Endothelial cell of umbilical vein (primary cell): ENCODE data around the gene OST4. TPM values are rescaled to one million over a fixed set of nuclear protein-coding genes. Genes with fewer than 3 reads are reported as not detected.

Experiments used
- BruUV-seq: library from RNA; stranded (reverse); fragments of 400-500 nt; replicated peaks from 2 replicates; lab custom pipeline; 2021; lab: Mats Ljungman, UMichigan
- CTCF ChIA-PET: fragments of 300-600, 350-600 bp; sonication (Branson Sonifier 250); formaldehyde crosslinking; loops from one replicate; lab custom pipeline; 2021; ENCODE audit warnings: antibody characterized with exemption, inconsistent platforms; lab: Charles Lee
- POLR2A ChIA-PET: fragments of 300-600, 350-600 bp; sonication (Branson Sonifier 250); formaldehyde crosslinking; loops from one replicate; lab custom pipeline; 2021; ENCODE audit warnings: antibody characterized with exemption, inconsistent platforms; lab: Charles Lee
- DNase-seq: peaks from one replicate; pipeline ENCODE4 v3.0.0-alpha.2; 2011; ENCODE audit warnings: low read depth, low spot score
- FAIRE-seq: peaks from 2 replicates; lab custom pipeline; 2011; peaks lifted over from hg19 to GRCh38; lab: Jason Lieb, UNC
- H2AFZ ChIP-seq: 2 replicates; pipeline ENCODE4 v1.6.0; 2012; ENCODE audit warnings: low read depth, low read length, control low read depth, inconsistent platforms
- H3K27ac ChIP-seq: 2 replicates; pipeline ENCODE4 v1.5.1; 2011; ENCODE audit warnings: low read depth, mild to moderate bottlenecking, control low read depth, low read length, moderate library complexity; ENCODE audit not compliant: insufficient read depth
- H3K27me3 ChIP-seq, 2 experiments: 2 replicates each; pipeline versions ENCODE4 v1.6.0 to v1.6.1; 2011; ENCODE audit warnings: low read length in 2 of 2, mixed read lengths in 1 of 2; ENCODE audit not compliant: control insufficient read depth in 2 of 2, insufficient read depth in 2 of 2
- H3K36me3 ChIP-seq, 2 experiments: 2 replicates in 1 of 2; 3 replicates in 1 of 2; pipeline ENCODE4 v1.5.1; 2011; ENCODE audit warnings: low read length in 2 of 2, mild to moderate bottlenecking in 1 of 2, moderate library complexity in 1 of 2; ENCODE audit not compliant: control insufficient read depth in 2 of 2, insufficient read depth in 2 of 2; ENCODE audit errors: extremely low read depth in 1 of 2
- H3K4me1 ChIP-seq: 3 replicates; pipeline ENCODE4 v1.5.1; 2011; ENCODE audit warnings: mild to moderate bottlenecking, low read length; ENCODE audit not compliant: control insufficient read depth, insufficient read depth; ENCODE audit errors: extremely low read depth
- H3K4me2 ChIP-seq: 2 replicates; pipeline ENCODE4 v1.6.1; 2011; ENCODE audit warnings: low read length, control low read depth, mixed read lengths; ENCODE audit not compliant: insufficient read depth
- H3K4me3 ChIP-seq, 3 experiments: fragments of 200-600 bp in 1 of 3; sonication (generic), shearing (Covaris generic) in 1 of 3; replicated peaks in 1 of 3; 2 replicates each; pipeline ENCODE4 v1.5.1; 2011 to 2016; ENCODE audit warnings: control low read depth in 3 of 3, low read length in 3 of 3, mild to moderate bottlenecking in 2 of 3, inconsistent platforms in 1 of 3, low read depth in 1 of 3, moderate library complexity in 1 of 3; ENCODE audit not compliant: insufficient read depth in 1 of 3
- H3K79me2 ChIP-seq: 2 replicates; pipeline ENCODE4 v1.6.0; 2012; ENCODE audit warnings: low read length, inconsistent platforms; ENCODE audit not compliant: control insufficient read depth, insufficient read depth
- H3K9ac ChIP-seq: replicated peaks from 2 replicates; pipeline ENCODE3; 2011; ENCODE audit warnings: low read length, control low read depth; ENCODE audit not compliant: insufficient read depth; ENCODE audit errors: extremely low read depth
- H3K9me1 ChIP-seq: replicated peaks from 3 replicates; pipeline ENCODE4 v1.6.0; 2011; ENCODE audit warnings: mild to moderate bottlenecking, low read length; ENCODE audit not compliant: control insufficient read depth, insufficient read depth; ENCODE audit errors: extremely low read depth
- H3K9me3 ChIP-seq: replicated peaks from 2 replicates; pipeline ENCODE4 v1.5.1; 2012; ENCODE audit warnings: low read length, inconsistent platforms; ENCODE audit not compliant: control insufficient read depth, insufficient read depth
- H4K20me1 ChIP-seq: replicated peaks from 2 replicates; pipeline ENCODE3; 2011; ENCODE audit warnings: mild to moderate bottlenecking, low read length; ENCODE audit not compliant: control insufficient read depth, insufficient read depth; ENCODE audit errors: extremely low read depth
- JUN ChIP-seq: IDR thresholded peaks from 2 replicates; pipeline ENCODE4 v1.6.1; 2011; ENCODE audit warnings: borderline replicate concordance, low read depth; ENCODE audit not compliant: insufficient read length, insufficient read depth
- MYC ChIP-seq: IDR thresholded peaks from one replicate; pipeline ENCODE4 v1.6.1; 2011; ENCODE audit warnings: mild to moderate bottlenecking, low read depth, low read length
- POLR2A ChIP-seq: IDR thresholded peaks from 2 replicates; pipeline ENCODE4 v1.6.1; 2012; ENCODE audit warnings: low read depth, mild to moderate bottlenecking, control low read depth, low read length
- POLR2AphosphoS5 ChIP-seq: IDR thresholded peaks from 2 replicates; pipeline ENCODE4 v1.6.1; 2012; ENCODE audit warnings: low read depth, mild to moderate bottlenecking, control low read depth, low read length, moderate library complexity; ENCODE audit not compliant: insufficient read depth
- dilution Hi-C: fragments of 300-500 bp; cut with MboI; formaldehyde crosslinking; loops from one replicate; pipeline ENCODE4 v1.15.0; 2019; ENCODE audit warnings: low sequenced_read_pairs; ENCODE audit not compliant: extremely low pct_ligation_motif_present
- intact Hi-C: fragments of 100-400 bp; cut with micrococcal nuclease; formaldehyde crosslinking; loops from one replicate; pipeline ENCODE4 v1.10.0; 2022
- polyA plus RNA-seq, 4 experiments: library from polyadenylated mRNA; depleted of rRNA in 3 of 4; stranded (reverse) in 3 of 4; unstranded in 1 of 4; fragments of >200 nt; gene quantifications; 2 replicates each; pipeline versions ENCODE4 v1.2.1 to v1.2.3, GENCODE V29; 2011 to 2012; ENCODE audit warnings: missing spikeins in 1 of 4
- total RNA-seq: library from RNA; stranded (reverse); gene quantifications from 2 replicates; pipeline ENCODE4 v1.2.3, GENCODE V29; 2021
- TF ChIP-seq, protein P1 (sequence below), 2 donors: IDR thresholded peaks; 1 replicate in 1 of 2; 2 replicates in 1 of 2; pipeline ENCODE4 v1.5.1; 2011; ENCODE audit warnings: low read length in 2 of 2, mild to moderate bottlenecking in 2 of 2, moderate library complexity in 2 of 2, control low read depth in 1 of 2, inconsistent platforms in 1 of 2, low read depth in 1 of 2; ENCODE audit not compliant: insufficient read depth in 1 of 2; ENCODE audit errors: extremely low read depth in 1 of 2
- TF ChIP-seq, protein P2 (sequence below): IDR thresholded peaks from 2 replicates; pipeline ENCODE4 v1.6.1; 2011; ENCODE audit not compliant: insufficient read depth, insufficient read length

The OST4 gene
- total and polyA plus RNA-seq, 2 donors (not counting 3 experiments of a cell fraction or from before 2014, with no cell fraction given), result 415 to 1,189 TPM

DNA sequence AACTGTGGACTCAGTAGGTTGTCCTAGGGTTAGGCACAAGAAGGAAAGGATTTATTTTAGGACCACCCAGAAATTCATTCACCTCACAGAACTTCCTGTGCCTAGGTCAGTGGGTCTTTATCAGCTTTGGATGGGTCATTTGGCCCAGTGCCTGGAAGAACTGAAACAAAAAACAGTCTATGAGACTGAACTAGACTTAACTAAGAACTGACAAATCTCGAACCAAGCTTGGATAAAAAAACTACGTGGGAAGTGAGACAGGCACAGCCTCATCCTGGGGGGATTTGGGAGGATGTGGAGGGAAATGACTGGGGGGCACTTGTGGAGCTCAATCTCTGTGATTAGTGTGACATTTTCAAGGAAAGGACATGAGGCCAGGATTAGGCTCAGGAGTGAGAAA, 2.3 kb upstream of the OST4 start:
- Histone ChIP-seq H3K4me3 (no peak overlapping the region), H3K79me2 (peaks cover 25% of the 10 kb centered on the region), H3K36me3 (peaks cover 5 to 6% of the 10 kb centered on the region in 2 experiments), H4K20me1 (no peaks in the 10 kb centered on the region), H3K27ac (no peak overlapping the region), H3K4me1 (peaks cover 17% of the 10 kb centered on the region), H3K9ac (no peak overlapping the region), H3K9me3 (no peaks in the 10 kb centered on the region), H3K4me2 (no peak overlapping the region), H3K9me1 (no peaks in the 10 kb centered on the region), H3K27me3 (no peaks in the 10 kb centered on the region), H2AFZ (no peak overlapping the region)
- ChIA-PET CTCF (interaction anchor here (0.9 kb wide), 1 partner anchor 10 kb away, joined by 3 read pairs; no protein-coding TSS in a partner anchor), POLR2A (interaction anchor here (1.2 kb wide), 1 partner anchor 23 kb away, joined by 4 read pairs; the partner anchor contains the start of gene AGBL5)
- BruUV-seq, result no TSS peak
- DNase-seq (no peak), FAIRE-seq (no peak)
- dilution Hi-C loops, result no loop called here
- TF ChIP-seq MYC, result no peak
- TF ChIP-seq POLR2A, result no peak
- TF ChIP-seq, protein P1, sequence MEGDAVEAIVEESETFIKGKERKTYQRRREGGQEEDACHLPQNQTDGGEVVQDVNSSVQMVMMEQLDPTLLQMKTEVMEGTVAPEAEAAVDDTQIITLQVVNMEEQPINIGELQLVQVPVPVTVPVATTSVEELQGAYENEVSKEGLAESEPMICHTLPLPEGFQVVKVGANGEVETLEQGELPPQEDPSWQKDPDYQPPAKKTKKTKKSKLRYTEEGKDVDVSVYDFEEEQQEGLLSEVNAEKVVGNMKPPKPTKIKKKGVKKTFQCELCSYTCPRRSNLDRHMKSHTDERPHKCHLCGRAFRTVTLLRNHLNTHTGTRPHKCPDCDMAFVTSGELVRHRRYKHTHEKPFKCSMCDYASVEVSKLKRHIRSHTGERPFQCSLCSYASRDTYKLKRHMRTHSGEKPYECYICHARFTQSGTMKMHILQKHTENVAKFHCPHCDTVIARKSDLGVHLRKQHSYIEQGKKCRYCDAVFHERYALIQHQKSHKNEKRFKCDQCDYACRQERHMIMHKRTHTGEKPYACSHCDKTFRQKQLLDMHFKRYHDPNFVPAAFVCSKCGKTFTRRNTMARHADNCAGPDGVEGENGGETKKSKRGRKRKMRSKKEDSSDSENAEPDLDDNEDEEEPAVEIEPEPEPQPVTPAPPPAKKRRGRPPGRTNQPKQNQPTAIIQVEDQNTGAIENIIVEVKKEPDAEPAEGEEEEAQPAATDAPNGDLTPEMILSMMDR (IDR thresholded peaks at IDR 0.05; ENCODE audit: extremely low read depth in 1 of 2, insufficient read depth in 1 of 2, low read depth in 1 of 2, low read length in 2 of 2), result no peak
- no peak for TF ChIP-seq JUN
- TF ChIP-seq POLR2AphosphoS5, result no peak
- TF ChIP-seq, protein P2, sequence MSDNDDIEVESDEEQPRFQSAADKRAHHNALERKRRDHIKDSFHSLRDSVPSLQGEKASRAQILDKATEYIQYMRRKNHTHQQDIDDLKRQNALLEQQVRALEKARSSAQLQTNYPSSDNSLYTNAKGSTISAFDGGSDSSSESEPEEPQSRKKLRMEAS, result no peak
- intact Hi-C loops, result loop anchor here (2.0 kb wide), 1 partner anchor 225 kb away; the partner anchor contains the start of gene DPYSL5
